CD4-positive, CD25-positive, alpha-beta regulatory T cell (primary cell): ENCODE measurements around the gene COL6A2. TPM values are rescaled to one million over a fixed set of nuclear protein-coding genes. Genes with fewer than 3 reads are reported as not detected.
A peak's percentile ranks its signal among the peaks of the same experiment; 100 is the strongest.
"Not testable (repeated sequence)": the region's sequence is repeated elsewhere in the genome, so short reads cannot be mapped to it uniquely, and the experiment has no call there.

ENCODE experiments used
- ATAC-seq, 2 donors: fragments of 150-1000 bp; cut with Tn5 transposase; one replicate each; pipeline ENCODE4 v1.10.0; 2021; ENCODE audit warnings: low read depth in 2 of 2, moderate number of reproducible peaks in 2 of 2, moderate library complexity in 1 of 2
- DNase-seq, 3 donors: peaks; one replicate each; pipeline versions ENCODE4 v3.0.0 to v3.0.0-alpha.2; 2012 to 2022; ENCODE audit warnings: mixed read lengths in 1 of 3
- H3K27ac ChIP-seq: one replicate; pipeline ENCODE4 v1.7.0; 2013; ENCODE audit warnings: mild to moderate bottlenecking, low read length; ENCODE audit not compliant: insufficient read depth, poor library complexity, severe bottlenecking
- H3K27me3 ChIP-seq: one replicate; pipeline ENCODE4 v1.7.0; 2013; ENCODE audit warnings: low read length; ENCODE audit not compliant: control insufficient read depth, insufficient read depth
- H3K36me3 ChIP-seq: one replicate; pipeline ENCODE4 v1.7.0; 2013; ENCODE audit warnings: mild to moderate bottlenecking, low read length, moderate library complexity; ENCODE audit not compliant: control insufficient read depth, insufficient read depth
- H3K4me1 ChIP-seq: 2 replicates; pipeline ENCODE4 v1.7.0; 2013; ENCODE audit warnings: mild to moderate bottlenecking, low read length; ENCODE audit not compliant: insufficient read depth, control insufficient read depth, poor library complexity, severe bottlenecking
- H3K4me3 ChIP-seq: one replicate; pipeline ENCODE4 v1.7.0; 2013; ENCODE audit warnings: low read depth, mild to moderate bottlenecking, low read length, moderate library complexity
- H3K9me3 ChIP-seq, 2 experiments: 1 replicate in 1 of 2; 2 replicates in 1 of 2; pipeline ENCODE4 v1.7.0; 2013; ENCODE audit warnings: low read length in 2 of 2, mild to moderate bottlenecking in 1 of 2, moderate library complexity in 1 of 2; ENCODE audit not compliant: control insufficient read depth in 2 of 2
- H3K27ac Mint-ChIP-seq, 3 donors: one replicate each; pipeline ENCODE4 v1.8.0; 2020 to 2022; ENCODE audit warnings: mild to moderate bottlenecking in 3 of 3, mixed read lengths in 3 of 3, moderate library complexity in 2 of 3
- H3K27me3 Mint-ChIP-seq: one replicate; pipeline ENCODE4 v1.8.0; 2022; ENCODE audit warnings: mild to moderate bottlenecking, mixed read lengths
- H3K36me3 Mint-ChIP-seq: one replicate; pipeline ENCODE4 v1.8.0; 2020; ENCODE audit warnings: mixed read lengths
- H3K4me1 Mint-ChIP-seq, 4 donors: one replicate each; pipeline ENCODE4 v1.8.0; 2020 to 2022; ENCODE audit warnings: mixed read lengths in 4 of 4, mild to moderate bottlenecking in 1 of 4
- H3K4me3 Mint-ChIP-seq, 4 donors: one replicate each; pipeline ENCODE4 v1.8.0; 2020 to 2022; ENCODE audit warnings: mild to moderate bottlenecking in 4 of 4, mixed read lengths in 4 of 4, moderate library complexity in 3 of 4
- H3K9me3 Mint-ChIP-seq, 7 donors: one replicate each; pipeline ENCODE4 v1.8.0; 2020 to 2022; ENCODE audit warnings: mixed read lengths in 7 of 7, mild to moderate bottlenecking in 3 of 7, moderate library complexity in 2 of 7
- polyA plus RNA-seq, 4 donors: library from polyadenylated mRNA; unstranded; fragments of 300-500 nt; fragmentation: Illumina TruSeq; gene quantifications; one replicate each; pipeline ENCODE4 v1.2.3, GENCODE V29; 2021
- total RNA-seq: library from RNA; stranded (reverse); gene quantifications from one replicate; pipeline ENCODE4 v1.2.3, GENCODE V29; 2022

COL6A2 gene
- total and polyA plus RNA-seq, 5 donors from 2014 or later: 0.08 to 12.9 (median 1.3) TPM

DNA sequence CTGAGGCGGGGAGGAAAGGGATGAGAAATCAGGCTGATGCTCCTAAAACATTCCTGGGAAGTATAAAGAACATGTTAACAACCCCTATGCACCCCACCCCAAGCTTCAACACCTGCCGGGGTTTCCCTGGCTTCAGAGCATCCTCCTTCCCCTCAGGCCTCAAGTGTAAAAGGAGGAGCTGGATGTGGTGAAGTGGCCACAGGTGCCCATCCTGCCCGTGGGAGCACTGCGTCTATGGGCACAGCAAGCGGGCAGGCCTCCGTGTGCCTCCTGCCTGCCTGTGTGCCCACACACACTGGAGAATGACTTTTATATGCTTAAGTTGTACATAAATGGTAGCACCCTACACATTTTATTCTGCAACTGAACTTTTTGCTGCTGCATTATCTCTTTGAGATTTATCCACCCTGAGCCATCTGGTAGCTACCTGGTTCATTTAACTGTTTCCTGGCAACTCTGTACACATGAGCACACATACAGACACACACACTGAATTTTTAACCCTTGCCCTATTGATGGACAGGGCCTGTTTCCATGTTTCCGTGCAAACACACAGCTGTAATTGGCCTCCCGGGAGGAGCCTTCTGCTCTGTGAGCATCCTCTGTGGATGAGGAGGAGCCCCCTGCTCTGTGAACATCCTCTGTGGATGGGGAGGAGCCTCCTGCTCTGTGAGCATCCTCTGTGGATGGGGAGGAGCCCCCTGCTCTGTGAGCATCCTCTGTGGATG lies 70.9 kb downstream of the COL6A2 start:
- H3K4me3 Mint-ChIP-seq: no peak overlapping the region
- H3K36me3 ChIP-seq: no peaks in the 10 kb centered on the region
- H3K9me3 Mint-ChIP-seq: peaks cover 0 to 13% (median 3%) of the 10 kb centered on the region in 7 donors
- no peaks in the 10 kb centered on the region for H3K9me3 ChIP-seq
- H3K27ac ChIP-seq: no peak overlapping the region
- peaks cover 4 to 5% (median 5%) of the 10 kb centered on the region in 4 donors for H3K4me1 Mint-ChIP-seq
- no peak for DNase-seq
- H3K4me3 ChIP-seq: no peak overlapping the region
- no peaks in the 10 kb centered on the region for H3K4me1 ChIP-seq
- H3K36me3 Mint-ChIP-seq: no peaks in the 10 kb centered on the region
- no peaks in the 10 kb centered on the region for H3K27me3 Mint-ChIP-seq
- H3K27ac Mint-ChIP-seq: peak overlapping the region in 1 of 3 donors; percentile 72
- ATAC-seq: no peak
- no peaks in the 10 kb centered on the region for H3K27me3 ChIP-seq

DNA sequence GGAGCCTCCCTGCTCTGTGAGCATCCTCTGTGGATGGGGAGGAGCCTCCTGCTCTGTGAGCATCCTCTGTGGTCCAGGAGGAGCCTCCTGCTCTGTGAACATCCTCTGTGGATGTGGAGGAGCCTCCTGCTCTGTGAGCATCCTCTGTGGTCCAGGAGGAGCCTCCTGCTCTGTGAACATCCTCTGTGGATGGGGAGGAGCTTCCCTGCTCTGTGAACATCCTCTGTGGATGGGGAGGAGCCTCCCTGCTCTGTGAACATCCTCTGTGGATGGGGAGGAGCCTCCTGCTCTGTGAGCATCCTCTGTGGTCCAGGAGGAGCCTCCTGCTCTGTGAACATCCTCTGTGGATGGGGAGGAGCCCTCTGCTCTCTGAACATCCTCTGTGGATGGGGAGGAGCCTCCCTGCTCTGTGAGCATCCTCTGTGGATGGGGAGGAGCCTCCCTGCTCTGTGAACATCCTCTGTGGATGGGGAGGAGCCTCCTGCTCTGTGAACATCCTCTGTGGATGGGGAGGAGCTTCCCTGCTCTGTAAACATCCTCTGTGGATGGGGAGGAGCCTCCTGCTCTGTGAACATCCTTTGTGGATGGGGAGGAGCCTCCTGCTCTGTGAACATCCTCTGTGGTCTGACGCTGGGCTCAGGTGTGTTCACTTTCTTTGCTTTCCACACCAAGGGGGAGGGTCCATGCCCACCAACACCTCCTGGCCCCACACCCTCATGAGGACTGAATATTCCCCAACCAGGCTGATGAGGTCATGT lies 72.7 kb downstream of the COL6A2 start:
- peak overlapping the region in 1 of 3 donors; percentile 68 for H3K27ac Mint-ChIP-seq
- not testable (repeated sequence) for H3K27me3 ChIP-seq, H3K36me3 ChIP-seq, H3K27me3 Mint-ChIP-seq, H3K4me3 ChIP-seq, H3K4me3 Mint-ChIP-seq, H3K4me1 Mint-ChIP-seq, H3K4me1 ChIP-seq
- ATAC-seq: peak in 1 of 2 donors; percentile 37
- peaks cover 2 to 19% (median 12%) of the 10 kb centered on the region in 7 donors for H3K9me3 Mint-ChIP-seq
- DNase-seq: peak in 2 of 3 donors; percentile 46 to 56
- peaks cover 7 to 10% of the 10 kb centered on the region in 2 experiments for H3K9me3 ChIP-seq
- peak overlapping the region; percentile 23 for H3K27ac ChIP-seq
- H3K36me3 Mint-ChIP-seq: peaks cover 11% of the 10 kb centered on the region

DNA sequence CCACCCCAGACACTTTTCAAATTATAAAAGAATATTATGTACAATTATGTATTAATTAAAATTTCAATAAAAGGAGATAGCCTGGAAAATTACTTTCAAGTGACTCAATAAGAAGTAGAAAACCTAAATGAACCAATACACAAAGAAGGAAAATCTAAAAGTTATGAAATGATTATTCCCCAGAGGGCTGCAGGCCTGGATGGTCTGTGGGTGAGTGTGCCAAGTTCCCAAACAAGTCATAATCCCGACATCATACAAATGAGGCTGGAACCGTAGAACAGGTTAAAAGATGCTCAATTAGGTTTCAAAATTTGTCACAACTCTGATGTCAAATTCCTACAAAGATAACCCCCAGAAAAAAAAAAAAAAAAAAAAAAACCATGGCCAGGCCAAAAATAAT lies 73.7 kb downstream of the COL6A2 start:
- peaks cover 4% of the 10 kb centered on the region for H3K27me3 ChIP-seq
- Mint-ChIP-seq H3K27me3 (peaks cover 5% of the 10 kb centered on the region), H3K27ac (peak overlapping the region in 2 of 3 donors; percentile 23 to 45), H3K4me3 (no peak overlapping the region), H3K9me3 (peaks cover 2 to 24% (median 12%) of the 10 kb centered on the region in 7 donors), H3K36me3 (peaks cover 11% of the 10 kb centered on the region), H3K4me1 (peaks cover 4 to 11% (median 5%) of the 10 kb centered on the region in 4 donors)
- H3K9me3 ChIP-seq: peaks cover 7 to 10% of the 10 kb centered on the region in 2 experiments
- no peaks in the 10 kb centered on the region for H3K4me1 ChIP-seq
- no peak overlapping the region for H3K4me3 ChIP-seq
- no peak overlapping the region for H3K27ac ChIP-seq
- no peaks in the 10 kb centered on the region for H3K36me3 ChIP-seq
- DNase-seq: no peak
- no peak for ATAC-seq

DNA sequence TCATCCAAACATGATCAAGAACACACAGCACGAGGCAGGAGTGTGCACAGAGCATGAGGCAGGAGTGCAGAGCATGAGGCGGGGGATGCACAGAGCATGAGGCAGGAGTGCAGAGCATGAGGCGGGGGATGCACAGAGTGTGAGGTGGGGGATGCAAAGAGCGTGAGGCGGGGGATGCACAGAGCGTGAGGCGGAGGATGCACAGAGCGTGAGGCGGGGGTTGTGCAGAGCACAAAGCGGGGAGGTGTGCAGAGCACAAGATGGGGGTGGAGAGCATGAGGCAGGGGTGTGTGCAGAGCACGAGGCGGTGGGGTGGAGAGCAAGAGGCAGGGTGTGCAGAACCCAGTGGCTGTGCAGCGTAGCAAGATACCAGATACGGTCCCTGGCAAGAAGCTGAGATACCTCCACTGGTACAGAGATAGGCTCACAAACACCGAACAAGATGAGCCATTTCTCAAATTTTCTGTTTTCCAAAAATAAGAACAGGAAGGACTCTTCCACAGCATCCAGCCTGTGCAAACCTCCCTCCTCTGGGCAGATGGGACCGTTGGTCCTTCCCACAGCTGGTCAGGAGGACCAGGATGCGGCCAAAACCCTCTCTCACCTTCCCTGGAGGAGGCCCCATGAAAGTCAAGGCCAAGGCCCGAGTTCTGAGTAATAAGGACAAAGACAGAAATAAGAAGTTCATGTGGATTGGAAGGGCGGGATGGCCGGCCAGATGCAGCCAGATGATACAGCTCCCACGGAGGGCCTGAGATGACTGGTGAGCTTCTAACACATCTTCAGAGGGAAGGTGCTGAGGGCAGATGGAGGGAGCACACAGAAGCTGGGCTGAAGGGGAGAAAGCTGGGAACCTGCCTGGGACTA lies 74.3 kb downstream of the COL6A2 start:
- ATAC-seq: no peak
- Histone ChIP-seq H3K4me3 (no peak overlapping the region), H3K4me1 (no peaks in the 10 kb centered on the region), H3K36me3 (no peaks in the 10 kb centered on the region), H3K27me3 (peaks cover 4% of the 10 kb centered on the region), H3K27ac (no peak overlapping the region), H3K9me3 (peaks cover 7 to 10% of the 10 kb centered on the region in 2 experiments)
- Mint-ChIP-seq H3K9me3 (peaks cover 2 to 24% (median 12%) of the 10 kb centered on the region in 7 donors), H3K4me3 (no peak overlapping the region), H3K27me3 (peaks cover 5% of the 10 kb centered on the region), H3K36me3 (peaks cover 11% of the 10 kb centered on the region), H3K27ac (peak overlapping the region in 2 of 3 donors; percentile 6 to 23), H3K4me1 (peaks cover 4 to 11% (median 5%) of the 10 kb centered on the region in 4 donors)
- no peak for DNase-seq

DNA sequence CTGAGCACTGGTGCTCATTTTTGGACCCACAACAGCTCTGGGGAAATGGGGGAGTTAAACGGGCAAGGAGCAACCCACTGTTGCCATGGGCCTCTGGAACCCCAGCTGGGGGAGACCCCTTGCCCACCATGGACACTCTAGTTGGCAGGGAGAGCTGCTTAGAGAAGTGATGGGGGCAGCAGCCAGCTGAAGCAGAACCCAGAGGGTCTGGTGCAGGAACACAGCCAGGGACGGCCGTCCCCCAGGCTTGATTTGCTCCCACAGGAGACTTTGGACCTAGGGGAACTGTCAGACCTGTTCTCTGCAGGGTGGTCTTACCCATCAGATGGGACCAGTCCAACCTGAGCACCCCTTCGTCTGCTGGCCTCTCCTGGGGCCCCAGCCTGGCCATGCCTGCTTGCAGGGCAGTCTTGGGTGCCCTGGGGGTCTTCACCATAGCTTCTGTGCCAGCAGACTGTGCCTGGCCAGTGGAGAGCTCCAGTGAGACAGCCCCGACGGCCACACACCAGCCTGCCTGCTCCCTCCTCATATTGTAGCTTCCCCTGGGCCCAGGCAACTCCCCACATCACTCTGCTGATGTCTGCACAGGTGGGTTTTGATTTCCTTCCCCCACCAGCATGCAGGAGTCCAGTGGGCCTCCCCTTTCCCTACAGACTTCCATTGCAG lies 75.1 kb downstream of the COL6A2 start:
- H3K27ac Mint-ChIP-seq: peak overlapping the region in 1 of 3 donors; percentile 85
- Histone ChIP-seq H3K4me3 (no peak overlapping the region), H3K27me3 (peaks cover 4% of the 10 kb centered on the region), H3K9me3 (peaks cover 7 to 10% of the 10 kb centered on the region in 2 experiments), H3K27ac (no peak overlapping the region), H3K36me3 (no peaks in the 10 kb centered on the region), H3K4me1 (no peaks in the 10 kb centered on the region)
- DNase-seq: no peak
- H3K4me1 Mint-ChIP-seq: peaks cover 4 to 13% (median 5%) of the 10 kb centered on the region in 4 donors
- peaks cover 9% of the 10 kb centered on the region for H3K27me3 Mint-ChIP-seq
- H3K36me3 Mint-ChIP-seq: peaks cover 11% of the 10 kb centered on the region
- H3K9me3 Mint-ChIP-seq: peaks cover 2 to 24% (median 12%) of the 10 kb centered on the region in 7 donors
- H3K4me3 Mint-ChIP-seq: no peak overlapping the region
- no peak for ATAC-seq

DNA sequence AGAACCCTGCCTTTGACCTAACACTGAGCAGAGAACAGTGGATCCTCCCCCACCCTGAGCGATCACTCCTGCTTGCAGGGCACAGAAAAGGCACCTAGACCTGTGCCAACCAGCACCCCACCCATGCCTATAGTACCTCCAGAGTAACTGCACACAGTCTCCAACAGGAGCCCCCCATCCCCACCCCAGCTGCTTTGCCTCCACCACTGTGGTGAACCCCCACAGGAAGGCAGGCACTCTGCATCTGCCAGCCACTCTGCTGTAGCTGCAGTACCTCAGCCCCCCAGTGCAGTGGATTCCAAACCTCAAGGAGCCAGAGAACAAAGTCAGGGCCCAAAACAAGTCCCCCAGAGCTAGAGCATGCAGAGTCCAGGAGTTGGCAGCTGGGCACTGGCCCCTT lies 75.7 kb downstream of the COL6A2 start:
- H3K27me3 Mint-ChIP-seq: peaks cover 9% of the 10 kb centered on the region
- H3K4me1 Mint-ChIP-seq: peaks cover 4 to 13% (median 5%) of the 10 kb centered on the region in 4 donors
- H3K4me3 ChIP-seq: no peak overlapping the region
- H3K27ac ChIP-seq: no peak overlapping the region
- ATAC-seq (no peak), DNase-seq (no peak)
- H3K4me3 Mint-ChIP-seq: no peak overlapping the region
- no peaks in the 10 kb centered on the region for H3K36me3 ChIP-seq
- H3K9me3 Mint-ChIP-seq: peaks cover 4 to 24% (median 12%) of the 10 kb centered on the region in 7 donors
- H3K4me1 ChIP-seq: no peaks in the 10 kb centered on the region
- peak overlapping the region in 1 of 3 donors; percentile 85 for H3K27ac Mint-ChIP-seq
- peaks cover 7 to 10% of the 10 kb centered on the region in 2 experiments for H3K9me3 ChIP-seq
- H3K27me3 ChIP-seq: peaks cover 4% of the 10 kb centered on the region
- peaks cover 11% of the 10 kb centered on the region for H3K36me3 Mint-ChIP-seq
